Measurements from ENCODE around the gene HBQ1.
"Not testable (repeated sequence)": the region's sequence is repeated elsewhere in the genome, so short reads cannot be mapped to it uniquely, and the experiment has no call there.

Gene HBQ1

DNA sequence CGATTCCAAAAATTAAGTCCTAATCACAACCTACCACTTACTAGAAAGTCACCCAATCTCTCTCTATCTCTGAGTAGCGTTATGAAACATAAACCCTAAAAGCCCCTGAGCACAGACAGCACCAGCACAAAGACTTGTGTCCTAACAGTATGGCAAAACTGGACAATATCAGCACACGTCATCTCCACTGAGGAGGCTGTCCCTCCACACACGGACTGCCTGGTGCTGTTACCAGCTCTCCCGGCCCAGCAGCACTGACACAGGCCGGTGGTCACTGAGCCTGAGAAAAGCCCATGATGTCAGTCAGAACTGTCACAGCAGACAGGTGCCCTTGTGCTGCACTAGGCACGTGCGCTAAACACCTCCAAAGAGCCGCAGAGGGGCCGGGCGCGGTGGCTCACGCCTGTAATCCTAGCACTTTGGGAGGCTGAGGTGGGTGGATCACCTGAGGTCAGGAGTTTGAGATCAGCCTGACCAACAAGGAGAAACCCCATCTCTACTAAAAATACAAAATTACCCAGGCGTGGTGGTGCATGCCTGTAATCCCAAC lies 31.4 kb downstream of the HBQ1 start:
- DNase-seq, result not testable (repeated sequence)

DNA sequence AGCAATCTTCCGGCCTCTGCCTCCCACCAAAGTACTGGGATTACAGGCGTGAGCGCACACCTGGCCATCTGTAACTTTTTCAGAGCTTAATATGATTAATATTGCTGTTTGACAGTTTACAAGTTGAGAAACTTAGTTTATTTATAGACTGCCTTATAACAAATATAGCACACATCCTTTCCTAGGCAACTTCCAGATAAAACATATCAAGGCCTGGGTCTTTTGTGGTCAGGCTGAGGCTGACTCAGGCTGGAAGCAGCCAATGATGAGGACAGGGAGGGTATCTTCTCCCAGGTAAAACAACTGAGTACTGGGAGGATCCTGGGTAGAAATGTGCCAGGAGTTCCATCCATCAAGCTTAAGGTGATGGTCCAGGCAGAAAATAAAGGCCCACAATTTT lies 32.7 kb downstream of the HBQ1 start:
- no peak for DNase-seq

DNA sequence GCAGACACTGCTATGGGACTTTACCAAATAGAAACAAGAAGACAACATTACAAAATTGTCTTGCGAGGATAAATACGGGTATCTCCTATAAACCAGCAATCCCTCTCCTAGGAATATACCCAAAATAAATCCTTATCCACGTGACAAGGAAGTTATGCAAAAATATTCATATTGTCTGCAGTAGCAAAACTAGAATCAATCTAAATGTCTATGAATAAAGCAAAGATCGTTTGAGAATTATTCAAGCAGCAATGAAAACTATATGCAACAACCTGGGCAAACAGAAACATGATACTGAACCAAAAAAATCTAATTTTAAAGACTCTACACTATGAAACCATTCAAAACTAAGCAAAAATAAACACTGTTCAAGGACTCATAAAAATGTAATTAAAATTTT lies 39.8 kb downstream of the HBQ1 start:
- no peak for DNase-seq

DNA sequence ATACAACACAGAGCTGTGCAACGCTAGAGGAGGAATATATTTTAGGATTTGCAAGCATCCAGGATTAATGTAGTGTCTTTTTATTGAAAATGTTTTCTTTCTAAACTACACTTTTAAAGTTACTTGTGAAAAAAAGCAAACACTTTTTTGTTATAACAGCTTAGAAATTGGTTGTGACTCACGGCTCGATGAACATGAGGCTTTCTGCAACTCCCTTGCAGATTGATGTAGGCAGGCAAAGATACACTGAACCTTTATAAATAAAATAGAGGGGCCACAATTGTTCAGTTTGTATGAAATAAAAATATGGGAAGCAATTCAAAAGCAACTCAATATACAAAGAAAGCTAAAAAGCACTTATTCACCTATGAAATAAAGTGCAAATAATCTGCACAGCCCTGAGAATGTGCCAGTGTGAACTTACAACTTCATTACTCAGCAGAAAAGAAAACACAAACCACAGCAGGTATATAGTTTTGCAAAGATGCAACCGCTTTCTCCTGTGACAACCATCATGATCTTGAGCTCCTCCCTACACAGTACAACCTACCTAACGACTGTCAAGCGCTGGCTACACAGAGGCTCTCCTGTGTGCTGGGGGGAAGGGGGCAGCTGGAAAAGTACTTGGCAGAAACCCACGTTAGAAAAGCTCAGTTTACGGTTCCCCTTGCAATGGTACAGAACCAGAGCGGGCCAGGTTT lies 48.0 kb downstream of the HBQ1 start:
- no peak for DNase-seq

DNA sequence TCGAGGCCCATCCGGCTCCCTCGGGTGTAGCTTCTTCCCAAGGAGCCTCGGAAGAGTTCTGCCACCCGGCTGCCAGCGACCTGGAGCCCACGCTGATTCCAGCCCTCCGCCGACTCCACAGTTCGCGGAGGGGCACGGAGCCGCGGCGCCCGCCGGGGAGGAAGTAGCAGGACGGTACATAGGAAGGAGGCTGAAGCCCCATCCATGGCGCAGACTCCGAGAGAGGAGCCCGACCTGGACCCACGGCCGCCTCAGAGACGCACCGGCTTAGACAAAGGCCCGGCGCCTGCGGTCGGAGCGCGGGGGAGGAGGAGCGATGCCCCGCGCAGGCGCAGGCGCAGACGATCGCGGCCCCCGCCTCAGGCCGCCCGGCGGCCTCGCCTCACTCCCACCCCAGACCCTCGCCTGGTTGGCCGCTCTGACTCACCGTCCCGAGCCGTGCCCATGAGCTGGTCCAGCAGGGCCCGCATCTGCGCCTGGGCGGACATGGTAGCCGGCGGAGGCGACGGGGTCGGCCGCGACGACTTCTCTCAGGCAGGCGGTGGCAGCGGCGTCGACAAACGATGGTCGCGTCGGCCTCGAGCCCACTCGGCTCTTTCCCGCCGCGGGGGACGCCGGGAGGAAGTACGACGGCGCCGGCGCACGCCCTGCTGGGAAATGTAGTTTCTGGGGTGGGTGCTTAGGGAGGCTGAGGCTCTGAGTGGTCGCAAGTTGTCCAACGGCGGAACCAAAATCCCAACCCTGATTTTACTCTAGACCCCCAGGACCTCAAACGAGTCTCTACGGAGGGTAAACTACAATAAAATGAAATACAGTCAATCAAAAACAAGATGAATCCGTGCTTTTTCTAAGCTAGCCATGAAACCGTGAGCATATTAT lies 48.8 kb downstream of the HBQ1 start, which contains the start of gene LUC7L:
LUC7L (minus strand) TSS at position 598 of the 879 bp plus-strand sequence; CDS start at position 488, 110 bp downstream.
- peak; percentile 93 for DNase-seq

DNA sequence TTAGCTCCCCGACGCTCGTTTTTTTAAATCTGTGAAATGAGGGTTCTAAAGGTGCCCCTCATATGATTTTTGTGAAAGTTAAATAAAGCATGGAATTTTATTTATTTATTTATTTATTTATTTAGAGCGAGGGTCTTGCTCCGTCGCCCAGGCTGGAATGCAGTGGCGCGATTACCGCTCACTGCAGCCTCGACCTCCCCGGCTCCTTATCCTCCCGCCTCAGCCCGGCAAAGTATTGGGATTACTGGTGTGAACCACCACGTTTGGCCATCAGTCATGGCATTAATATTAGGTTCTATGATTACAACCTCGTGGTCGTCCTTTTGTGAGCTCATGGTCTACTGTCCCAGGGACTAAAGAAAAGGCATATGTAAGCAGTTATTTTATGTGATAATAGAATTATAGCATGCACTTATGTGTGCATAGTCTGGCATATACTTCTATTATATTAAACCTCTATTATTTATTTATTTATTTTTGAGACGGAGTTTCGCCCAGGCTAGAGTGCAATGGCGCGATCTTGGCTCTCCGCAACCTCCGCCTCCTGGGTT lies 49.5 kb downstream of the HBQ1 start:
- no peak for DNase-seq

DNA sequence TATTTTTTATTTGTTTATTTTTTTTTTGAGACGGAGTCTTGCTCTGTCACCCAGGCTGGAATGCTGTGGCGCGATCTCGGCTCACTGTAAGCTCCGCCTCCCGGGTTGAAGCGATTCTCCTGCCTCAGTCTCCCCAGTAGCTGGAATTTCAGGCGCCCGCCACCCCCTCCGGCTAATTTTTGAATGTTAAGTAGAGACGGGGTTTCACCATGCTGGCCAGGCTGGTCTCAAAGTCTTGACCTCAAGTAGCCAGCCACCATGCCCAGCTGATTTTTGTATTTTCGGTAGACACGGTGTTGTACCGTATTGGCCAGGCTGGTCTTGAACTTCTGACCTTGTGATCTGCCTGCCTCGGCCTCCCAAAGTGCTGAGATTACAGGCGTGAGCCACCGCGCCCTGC lies 50.1 kb downstream of the HBQ1 start:
- DNase-seq, result not testable (repeated sequence)

Data from left hindlimb (tissue), 1 donor.